Activated naive CD8-positive, alpha-beta T cell treated with anti-CD3 and anti-CD28 coated beads, Interleukin-2, amount 50 U/mL, for 24 hours (primary cell): Measurements from ENCODE around the gene TMEM54.

Source experiments
- ATAC-seq: fragments of 150-1000 bp; cut with Tn5 transposase; one replicate; pipeline ENCODE4 v1.10.0; 2021
- DNase-seq: peaks from one replicate; pipeline ENCODE4 v3.0.0; 2021
- H3K27ac Mint-ChIP-seq: one replicate; pipeline ENCODE4 v1.8.0; 2021; ENCODE audit warnings: mild to moderate bottlenecking, mixed read lengths
- H3K27me3 Mint-ChIP-seq: one replicate; pipeline ENCODE4 v1.8.0; 2021; ENCODE audit warnings: mixed read lengths
- H3K36me3 Mint-ChIP-seq: one replicate; pipeline ENCODE4 v1.8.0; 2021; ENCODE audit warnings: low read depth, mixed read lengths
- H3K4me1 Mint-ChIP-seq: one replicate; pipeline ENCODE4 v1.8.0; 2021; ENCODE audit warnings: mixed read lengths
- H3K4me3 Mint-ChIP-seq: one replicate; pipeline ENCODE4 v1.8.0; 2021; ENCODE audit warnings: mild to moderate bottlenecking, moderate library complexity, mixed read lengths
- H3K9me3 Mint-ChIP-seq: one replicate; pipeline ENCODE4 v1.8.0; 2021; ENCODE audit warnings: mixed read lengths

TMEM54 gene, protein sequence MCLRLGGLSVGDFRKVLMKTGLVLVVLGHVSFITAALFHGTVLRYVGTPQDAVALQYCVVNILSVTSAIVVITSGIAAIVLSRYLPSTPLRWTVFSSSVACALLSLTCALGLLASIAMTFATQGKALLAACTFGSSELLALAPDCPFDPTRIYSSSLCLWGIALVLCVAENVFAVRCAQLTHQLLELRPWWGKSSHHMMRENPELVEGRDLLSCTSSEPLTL

GRCh38 chr1:32900956-32901822 lies at the start of gene TMEM54:
Gene TMEM54 (minus strand): TSS chr1:32901389. CDS start chr1:32901238, 151 bp downstream.
- H3K9me3 Mint-ChIP-seq = no peaks in the 10 kb centered on the region
- peak within 1 kb of the TSS; percentile 70 for H3K4me3 Mint-ChIP-seq
- ATAC-seq (peak; percentile 57), DNase-seq (no peak)
- H3K36me3 Mint-ChIP-seq = no peaks in the 10 kb centered on the region
- no peak within 1 kb of the TSS for H3K27ac Mint-ChIP-seq
- H3K4me1 Mint-ChIP-seq = peaks cover 4% of the 10 kb centered on the region
- peaks cover 44% of the 10 kb centered on the region for H3K27me3 Mint-ChIP-seq

GRCh38 chr1:32949519-32949918 lies 48.3 kb upstream of the TMEM54 start:
- peak overlapping the region; percentile 20 for H3K27ac Mint-ChIP-seq
- H3K4me3 Mint-ChIP-seq = no peak overlapping the region
- H3K4me1 Mint-ChIP-seq = peaks cover 23% of the 10 kb centered on the region
- no peak for ATAC-seq
- H3K9me3 Mint-ChIP-seq = no peaks in the 10 kb centered on the region
- no peak for DNase-seq
- H3K27me3 Mint-ChIP-seq = no peaks in the 10 kb centered on the region
- peaks cover 17% of the 10 kb centered on the region for H3K36me3 Mint-ChIP-seq

DNA sequence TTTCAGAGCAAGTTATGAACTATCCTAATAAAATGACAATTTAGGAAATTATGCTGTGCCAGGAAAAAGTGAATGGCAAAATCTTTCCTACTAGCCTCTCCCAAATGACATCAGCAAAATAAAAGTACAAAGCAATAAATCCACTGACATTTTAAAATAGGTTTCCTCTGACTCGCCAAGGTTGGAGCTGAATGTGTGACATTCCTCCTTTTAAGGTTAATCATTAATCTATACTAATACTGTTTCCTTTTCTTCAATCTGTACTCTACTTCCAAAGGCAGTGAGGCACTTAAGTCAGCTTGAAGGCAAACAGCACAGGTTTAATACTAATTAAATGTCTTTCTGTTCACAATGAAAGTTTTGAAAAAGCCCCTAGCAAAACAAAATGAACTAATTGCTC lies 47.7 kb upstream of the TMEM54 start:
- H3K27me3 Mint-ChIP-seq = no peaks in the 10 kb centered on the region
- H3K36me3 Mint-ChIP-seq = peaks cover 23% of the 10 kb centered on the region
- H3K27ac Mint-ChIP-seq = no peak overlapping the region

DNA sequence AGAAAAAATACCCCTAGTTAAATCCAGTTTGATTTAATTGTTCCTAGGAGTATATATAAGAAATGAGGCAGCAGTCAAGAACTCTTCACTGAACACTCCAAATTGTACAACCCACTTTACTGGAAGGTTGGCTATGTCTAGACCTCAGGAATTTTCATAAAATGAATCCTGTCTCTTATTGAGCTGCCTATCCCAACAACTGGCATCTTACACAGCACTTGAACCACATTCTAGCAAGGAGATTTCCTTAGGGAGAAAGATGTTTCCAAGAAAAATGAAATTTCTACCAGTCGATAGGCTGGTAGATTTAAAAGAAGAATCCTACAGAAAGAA lies 47.2 kb upstream of the TMEM54 start:
- Mint-ChIP-seq H3K4me3 (no peak overlapping the region), H3K36me3 (peaks cover 26% of the 10 kb centered on the region), H3K4me1 (peaks cover 19% of the 10 kb centered on the region), H3K9me3 (no peaks in the 10 kb centered on the region), H3K27me3 (no peaks in the 10 kb centered on the region), H3K27ac (no peak overlapping the region)
- no peak for DNase-seq
- ATAC-seq = no peak

More for the DNA sequence above, 47.7 kb upstream of the TMEM54 start:
- peaks cover 21% of the 10 kb centered on the region for H3K4me1 Mint-ChIP-seq
- no peak overlapping the region for H3K4me3 Mint-ChIP-seq
- no peaks in the 10 kb centered on the region for H3K9me3 Mint-ChIP-seq
- DNase-seq (no peak), ATAC-seq (no peak)

- ATAC-seq = no peak
- Mint-ChIP-seq H3K4me3 (no peak overlapping the region), H3K9me3 (no peaks in the 10 kb centered on the region), H3K27me3 (no peaks in the 10 kb centered on the region), H3K4me1 (peaks cover 15% of the 10 kb centered on the region), H3K36me3 (peaks cover 26% of the 10 kb centered on the region), H3K27ac (no peak overlapping the region)
- no peak for DNase-seq
These were observed 46.6 kb upstream of the TMEM54 start for GRCh38 chr1:32947669-32948389.

DNA sequence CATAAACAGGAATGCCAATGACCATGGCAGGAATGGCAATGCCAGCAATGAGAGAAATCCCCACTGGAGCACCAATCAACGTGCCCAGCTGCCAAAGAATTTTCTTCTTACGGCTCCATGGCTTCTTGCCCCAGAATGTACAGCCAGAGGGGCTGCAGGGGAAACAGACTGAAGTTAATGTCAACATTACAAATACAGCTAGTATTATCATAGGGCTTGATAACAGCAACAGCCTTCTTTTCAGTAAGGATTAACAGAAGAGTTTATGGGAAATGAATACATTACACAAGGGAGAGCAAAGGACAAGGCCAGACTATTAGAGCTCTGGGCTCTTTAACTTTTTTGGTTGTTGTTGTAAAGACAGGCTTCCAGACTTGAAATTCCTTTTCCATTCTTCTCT lies 45.2 kb upstream of the TMEM54 start:
- Mint-ChIP-seq H3K27ac (no peak overlapping the region), H3K36me3 (peaks cover 32% of the 10 kb centered on the region), H3K4me1 (peaks cover 15% of the 10 kb centered on the region), H3K27me3 (no peaks in the 10 kb centered on the region), H3K9me3 (no peaks in the 10 kb centered on the region), H3K4me3 (no peak overlapping the region)
- DNase-seq = no peak
- ATAC-seq = no peak

DNA sequence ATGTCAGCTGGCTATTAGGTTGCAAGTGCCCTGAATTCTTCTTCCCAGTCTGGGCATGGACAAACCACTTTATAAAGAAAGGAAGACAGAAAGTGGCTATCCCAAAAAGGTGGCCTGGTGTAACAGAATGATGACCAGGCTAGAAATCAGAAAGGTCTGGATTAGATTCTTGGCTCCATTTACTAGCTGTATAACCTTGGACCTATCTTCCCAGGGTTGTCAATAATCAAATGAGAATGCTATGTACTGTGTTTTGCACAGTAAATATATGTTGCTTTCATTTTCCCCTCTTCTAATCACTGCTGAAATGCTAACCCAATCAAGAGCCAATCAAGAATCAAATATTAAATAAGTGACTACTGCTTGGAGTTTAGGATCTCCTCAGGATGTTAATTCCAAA lies 43.0 kb upstream of the TMEM54 start:
- DNase-seq (no peak), ATAC-seq (no peak)
- Mint-ChIP-seq H3K27ac (no peak overlapping the region), H3K4me3 (no peak overlapping the region), H3K36me3 (peaks cover 32% of the 10 kb centered on the region), H3K27me3 (no peaks in the 10 kb centered on the region), H3K4me1 (peaks cover 25% of the 10 kb centered on the region), H3K9me3 (no peaks in the 10 kb centered on the region)

DNA sequence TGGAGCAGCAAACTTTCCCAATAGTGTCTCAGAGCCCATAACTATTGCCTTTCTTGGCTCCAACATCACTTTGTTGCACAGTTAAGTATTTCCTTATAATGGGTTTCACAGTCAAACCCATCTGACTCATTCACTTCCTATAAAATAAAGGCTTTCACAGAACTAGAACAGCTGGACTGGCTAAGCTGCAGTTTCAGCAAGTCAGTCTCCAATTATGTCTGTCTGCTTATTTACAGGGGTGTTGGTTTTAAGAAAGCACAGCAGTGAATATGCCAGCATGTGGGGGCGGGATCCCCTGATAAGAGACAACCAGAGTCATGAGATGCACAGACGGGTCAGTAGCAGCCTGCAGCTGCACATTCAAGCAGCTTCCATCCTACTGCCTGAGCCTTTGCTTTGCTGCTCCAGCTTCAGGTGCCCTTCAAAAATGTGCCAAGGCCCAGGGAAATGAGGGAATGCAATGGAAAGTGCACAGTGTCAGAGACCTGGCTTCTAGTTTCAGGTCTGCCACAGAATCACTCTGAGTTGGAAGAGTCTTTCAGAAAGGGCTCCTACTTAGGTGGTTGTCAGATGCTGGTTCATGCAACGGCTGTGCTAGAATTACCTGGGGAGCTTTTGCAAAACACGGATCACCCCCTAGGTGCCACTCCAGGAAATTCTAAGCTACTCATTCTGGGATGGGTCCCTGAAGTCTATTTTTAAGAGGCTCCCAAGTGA lies 38.6 kb upstream of the TMEM54 start:
- no peak for DNase-seq
- Mint-ChIP-seq H3K4me3 (no peak overlapping the region), H3K4me1 (peaks cover 16% of the 10 kb centered on the region), H3K27ac (peak overlapping the region; percentile 16), H3K9me3 (no peaks in the 10 kb centered on the region), H3K27me3 (no peaks in the 10 kb centered on the region), H3K36me3 (peaks cover 33% of the 10 kb centered on the region)
- ATAC-seq = peak; percentile 50

- peak overlapping the region; percentile 43 for H3K27ac Mint-ChIP-seq
- ATAC-seq (no peak), DNase-seq (no peak)
- no peaks in the 10 kb centered on the region for H3K27me3 Mint-ChIP-seq
- H3K4me3 Mint-ChIP-seq = no peak overlapping the region
- peaks cover 17% of the 10 kb centered on the region for H3K36me3 Mint-ChIP-seq
- no peaks in the 10 kb centered on the region for H3K9me3 Mint-ChIP-seq
- H3K4me1 Mint-ChIP-seq = peaks cover 14% of the 10 kb centered on the region
These were observed 35.9 kb upstream of the TMEM54 start for GRCh38 chr1:32937061-32937460.

GRCh38 chr1:32934535-32934934 lies 33.3 kb upstream of the TMEM54 start:
- H3K4me3 Mint-ChIP-seq = no peak overlapping the region
- no peaks in the 10 kb centered on the region for H3K9me3 Mint-ChIP-seq
- DNase-seq (no peak), ATAC-seq (no peak)
- H3K36me3 Mint-ChIP-seq = peaks cover 16% of the 10 kb centered on the region
- no peaks in the 10 kb centered on the region for H3K27me3 Mint-ChIP-seq
- H3K27ac Mint-ChIP-seq = no peak overlapping the region
- peaks cover 2% of the 10 kb centered on the region for H3K4me1 Mint-ChIP-seq

DNA sequence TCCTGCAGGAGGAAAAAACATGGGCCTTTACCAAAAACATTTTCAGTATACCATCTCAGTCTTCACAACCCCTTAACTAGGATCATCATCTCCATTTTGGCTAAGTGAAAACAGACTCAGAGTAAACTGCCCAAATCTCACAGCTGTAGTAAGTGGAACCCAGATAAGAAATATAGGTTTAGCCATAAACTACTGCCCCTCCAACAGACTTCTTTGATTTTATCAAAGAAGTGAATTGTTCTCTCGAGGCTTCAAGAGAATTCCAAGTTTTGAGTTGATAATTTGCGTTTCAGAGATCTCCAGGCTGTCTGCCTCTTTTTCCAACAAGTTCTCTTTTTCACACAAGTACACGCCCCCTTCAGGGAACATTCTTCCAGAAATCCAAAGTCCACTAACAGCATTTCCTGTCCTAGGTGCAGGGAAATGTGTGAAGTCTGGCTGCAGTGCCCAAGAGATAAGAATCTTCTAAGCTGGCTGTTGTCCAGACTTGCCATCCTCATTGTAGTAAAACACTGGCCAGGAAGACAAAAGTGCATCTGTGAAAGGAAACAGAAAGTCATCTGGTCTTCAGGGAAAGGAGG lies 32.6 kb upstream of the TMEM54 start:
- Mint-ChIP-seq H3K27me3 (no peaks in the 10 kb centered on the region), H3K27ac (peak overlapping the region; percentile 27), H3K9me3 (no peaks in the 10 kb centered on the region), H3K4me1 (no peaks in the 10 kb centered on the region), H3K36me3 (peaks cover 16% of the 10 kb centered on the region), H3K4me3 (no peak overlapping the region)
- DNase-seq = no peak
- no peak for ATAC-seq

DNA sequence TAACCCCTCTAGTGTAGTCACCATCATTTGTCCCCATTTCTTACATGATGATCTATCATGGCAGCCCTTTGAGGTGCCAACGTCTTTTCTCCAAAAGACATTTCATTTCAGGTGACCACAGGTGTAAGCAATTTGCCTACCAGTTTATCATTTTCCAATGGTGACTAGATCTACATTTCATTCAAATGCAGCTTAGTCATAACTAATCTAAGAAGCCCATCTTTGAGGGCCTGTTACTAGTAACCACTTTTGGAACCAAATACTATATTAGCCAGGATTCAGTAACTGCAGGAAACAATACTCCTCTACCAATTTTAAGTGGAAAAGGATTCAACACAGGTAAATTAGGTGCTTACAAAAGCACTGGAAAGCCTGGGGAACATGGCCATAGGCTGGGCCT lies 30.6 kb upstream of the TMEM54 start:
- no peak overlapping the region for H3K27ac Mint-ChIP-seq
- no peak overlapping the region for H3K4me3 Mint-ChIP-seq
- H3K9me3 Mint-ChIP-seq = no peaks in the 10 kb centered on the region
- H3K36me3 Mint-ChIP-seq = peaks cover 7% of the 10 kb centered on the region
- no peaks in the 10 kb centered on the region for H3K4me1 Mint-ChIP-seq
- H3K27me3 Mint-ChIP-seq = peaks cover 7% of the 10 kb centered on the region
- ATAC-seq = no peak
- no peak for DNase-seq

- Mint-ChIP-seq H3K4me1 (peaks cover 9% of the 10 kb centered on the region), H3K9me3 (no peaks in the 10 kb centered on the region), H3K27me3 (peaks cover 29% of the 10 kb centered on the region), H3K36me3 (no peaks in the 10 kb centered on the region), H3K4me3 (no peak overlapping the region), H3K27ac (no peak overlapping the region)
- DNase-seq = no peak
- ATAC-seq = no peak
These were observed 28.2 kb upstream of the TMEM54 start for GRCh38 chr1:32929366-32929765.

GRCh38 chr1:32928715-32929114 lies 27.5 kb upstream of the TMEM54 start:
- H3K27me3 Mint-ChIP-seq = peaks cover 35% of the 10 kb centered on the region
- H3K4me3 Mint-ChIP-seq = no peak overlapping the region
- ATAC-seq (no peak), DNase-seq (no peak)
- no peak overlapping the region for H3K27ac Mint-ChIP-seq
- no peaks in the 10 kb centered on the region for H3K36me3 Mint-ChIP-seq
- peaks cover 11% of the 10 kb centered on the region for H3K4me1 Mint-ChIP-seq
- H3K9me3 Mint-ChIP-seq = no peaks in the 10 kb centered on the region
